NT2/D1 (cell line): Measurements from ENCODE around the gene ING5.

Source experiments
- SUZ12 ChIP-seq: IDR thresholded peaks from 2 replicates; pipeline ENCODE4 v1.6.1; 2011; ENCODE audit not compliant: insufficient read length, insufficient read depth; ENCODE audit errors: extremely low read depth
- YY1 ChIP-seq: IDR thresholded peaks from 2 replicates; pipeline ENCODE4 v1.6.1; 2011; ENCODE audit not compliant: insufficient read length, insufficient read depth
- ZNF274 ChIP-seq: IDR thresholded peaks from 2 replicates; pipeline ENCODE4 v1.6.1; 2011; ENCODE audit warnings: mild to moderate bottlenecking, low read depth, low read length

DNA sequence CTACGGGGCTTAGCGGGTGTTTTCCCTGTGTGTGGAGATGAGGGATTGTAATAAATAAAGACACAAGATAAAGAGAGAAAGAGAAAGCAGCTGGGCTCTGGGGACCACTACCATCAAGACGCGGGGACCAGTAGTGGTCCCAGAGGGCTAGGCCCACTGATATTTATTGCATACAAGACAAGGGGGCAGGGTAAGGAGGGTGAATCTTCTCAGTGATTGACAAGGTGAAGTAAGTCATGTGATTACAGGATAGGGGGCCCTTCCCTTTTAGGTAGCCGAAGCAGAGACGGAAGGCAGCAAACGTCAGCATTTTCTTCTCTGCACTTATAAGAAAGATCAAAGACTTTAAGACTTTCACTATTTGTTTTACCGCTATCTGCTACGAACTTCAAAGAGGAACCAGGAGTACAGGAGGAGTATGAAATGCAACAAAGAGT, 70.2 kb downstream of the ING5 start:
- TF ChIP-seq YY1 (no peak), ZNF274 (no peak), SUZ12 (no peak)
